H9 (cell line): ENCODE measurements around the gene KIAA0513. TPM values are rescaled to one million over a fixed set of nuclear protein-coding genes. Genes with fewer than 3 reads are reported as not detected.

Experiments used
- DNase-seq: peaks from one replicate; pipeline ENCODE4 v3.0.0-alpha.2; 2017
- H2AFZ ChIP-seq: one replicate; pipeline ENCODE4 v1.6.1; 2013; ENCODE audit warnings: mild to moderate bottlenecking, low read length, control low read depth, moderate library complexity
- H2AK5ac ChIP-seq: 2 replicates; pipeline ENCODE4 v1.6.1; 2013; ENCODE audit warnings: low read length, control low read depth, mixed read lengths; ENCODE audit not compliant: insufficient read length
- H2BK120ac ChIP-seq: one replicate; pipeline ENCODE4 v1.6.1; 2013; ENCODE audit warnings: low read depth, mild to moderate bottlenecking, low read length, control low read depth, inconsistent platforms; ENCODE audit not compliant: poor library complexity, severe bottlenecking
- H2BK12ac ChIP-seq: 2 replicates; pipeline ENCODE4 v1.6.1; 2013; ENCODE audit warnings: low read length, control low read depth, mixed read lengths, low read depth; ENCODE audit not compliant: insufficient read length
- H2BK15ac ChIP-seq: 2 replicates; pipeline ENCODE4 v1.6.1; 2013; ENCODE audit warnings: low read depth, low read length, control low read depth
- H2BK20ac ChIP-seq: one replicate; pipeline ENCODE4 v1.6.1; 2013; ENCODE audit warnings: low read depth, mild to moderate bottlenecking, low read length, control low read depth, inconsistent platforms; ENCODE audit not compliant: poor library complexity, severe bottlenecking
- H2BK5ac ChIP-seq: 2 replicates; pipeline ENCODE4 v1.6.1; 2013; ENCODE audit warnings: low read length, control low read depth, mixed read lengths; ENCODE audit not compliant: insufficient read length
- H3K14ac ChIP-seq: 2 replicates; pipeline ENCODE4 v1.6.1; 2013; ENCODE audit warnings: low read length, control low read depth; ENCODE audit not compliant: insufficient read depth
- H3K18ac ChIP-seq: 2 replicates; pipeline ENCODE4 v1.6.1; 2013; ENCODE audit warnings: low read depth, mild to moderate bottlenecking, mixed read lengths, low read length, control low read depth; ENCODE audit not compliant: insufficient read length
- H3K23ac ChIP-seq: 2 replicates; pipeline ENCODE4 v1.6.1; 2013; ENCODE audit warnings: low read length, control low read depth, mixed read lengths, low read depth; ENCODE audit not compliant: insufficient read length
- H3K23me2 ChIP-seq: 2 replicates; pipeline ENCODE4 v1.6.1; 2013; ENCODE audit warnings: low read depth, mild to moderate bottlenecking, mixed read lengths, low read length, control low read depth; ENCODE audit not compliant: insufficient read length, poor library complexity, severe bottlenecking
- H3K27ac ChIP-seq: 2 replicates; pipeline ENCODE4 v1.5.1; 2013; ENCODE audit warnings: low read length, control low read depth, mixed read lengths, low read depth; ENCODE audit not compliant: insufficient read length
- H3K27me3 ChIP-seq: 2 replicates; pipeline ENCODE4 v1.6.1; 2013; ENCODE audit warnings: low read length, control low read depth, inconsistent platforms; ENCODE audit not compliant: insufficient read depth
- H3K4ac ChIP-seq: 2 replicates; pipeline ENCODE4 v1.6.1; 2013; ENCODE audit warnings: low read depth, mild to moderate bottlenecking, control low read depth, inconsistent platforms, low read length, moderate library complexity
- H3K4me1 ChIP-seq: 2 replicates; pipeline ENCODE4 v1.6.1; 2013; ENCODE audit warnings: low read length, control low read depth, inconsistent platforms; ENCODE audit not compliant: insufficient read depth
- H3K4me2 ChIP-seq: 2 replicates; pipeline ENCODE4 v1.6.1; 2013; ENCODE audit warnings: low read length, control low read depth, mixed read lengths; ENCODE audit not compliant: insufficient read length, insufficient read depth
- H3K56ac ChIP-seq: 2 replicates; pipeline ENCODE4 v1.6.1; 2013; ENCODE audit warnings: low read depth, mild to moderate bottlenecking, mixed read lengths, low read length, control low read depth; ENCODE audit not compliant: insufficient read length
- H3K79me1 ChIP-seq: 2 replicates; pipeline ENCODE4 v1.6.1; 2013; ENCODE audit warnings: low read depth, mild to moderate bottlenecking, moderate library complexity, low read length, control low read depth, inconsistent platforms; ENCODE audit not compliant: insufficient read depth, poor library complexity, severe bottlenecking
- H3K79me2 ChIP-seq: 2 replicates; pipeline ENCODE4 v1.6.1; 2013; ENCODE audit warnings: low read length, control low read depth, inconsistent platforms; ENCODE audit not compliant: insufficient read depth
- H3K9ac ChIP-seq: 2 replicates; pipeline ENCODE4 v1.6.1; 2013; ENCODE audit warnings: low read length, control low read depth, mixed read lengths; ENCODE audit not compliant: insufficient read length; ENCODE audit errors: extremely low read depth
- H3K9me3 ChIP-seq: one replicate; pipeline ENCODE4 v1.6.1; 2013; ENCODE audit warnings: low read depth, low read length, inconsistent platforms; ENCODE audit not compliant: control insufficient read depth
- H3T11ph ChIP-seq: one replicate; pipeline ENCODE4 v1.6.1; 2013; ENCODE audit warnings: mild to moderate bottlenecking, low read length, control low read depth, inconsistent platforms
- H4K20me1 ChIP-seq: one replicate; pipeline ENCODE4 v1.6.1; 2013; ENCODE audit not compliant: control insufficient read depth, insufficient read length, insufficient read depth
- H4K5ac ChIP-seq: 2 replicates; pipeline ENCODE4 v1.6.1; 2013; ENCODE audit warnings: low read depth, mild to moderate bottlenecking, mixed read lengths, low read length, control low read depth; ENCODE audit not compliant: insufficient read length
- H4K8ac ChIP-seq: replicated peaks from 2 replicates; pipeline ENCODE4 v1.6.1; 2013; ENCODE audit warnings: low read length, control low read depth, mixed read lengths, low read depth; ENCODE audit not compliant: insufficient read length
- H4K91ac ChIP-seq: 2 replicates; pipeline ENCODE4 v1.6.1; 2013; ENCODE audit warnings: low read depth, mild to moderate bottlenecking, moderate library complexity, mixed read lengths, low read length, control low read depth; ENCODE audit not compliant: insufficient read length
- H3K27ac Mint-ChIP-seq, 3 experiments: 2 replicates in 2 of 3; 3 replicates in 1 of 3; pipeline ENCODE4 v1.8.0; 2020 to 2021; ENCODE audit warnings: mixed read lengths in 3 of 3, mild to moderate bottlenecking in 1 of 3, moderate library complexity in 1 of 3
- H3K27me3 Mint-ChIP-seq: 2 replicates; pipeline ENCODE4 v1.8.0; 2021; ENCODE audit warnings: low read depth, mild to moderate bottlenecking, moderate library complexity, mixed read lengths
- H3K36me3 Mint-ChIP-seq, 3 experiments: 2 replicates in 2 of 3; 3 replicates in 1 of 3; pipeline ENCODE4 v1.8.0; 2020 to 2021; ENCODE audit warnings: low read depth in 3 of 3, mixed read lengths in 3 of 3; ENCODE audit not compliant: insufficient read depth in 1 of 3
- H3K4me1 Mint-ChIP-seq, 2 experiments: 2 replicates each; pipeline ENCODE4 v1.8.0; 2020; ENCODE audit warnings: mixed read lengths in 2 of 2
- H3K4me3 Mint-ChIP-seq, 2 experiments: 2 replicates in 1 of 2; 3 replicates in 1 of 2; pipeline ENCODE4 v1.8.0; 2020 to 2021; ENCODE audit warnings: mild to moderate bottlenecking in 2 of 2, mixed read lengths in 2 of 2, moderate library complexity in 1 of 2
- H3K9me3 Mint-ChIP-seq, 2 experiments: 2 replicates in 1 of 2; 3 replicates in 1 of 2; pipeline ENCODE4 v1.8.0; 2020; ENCODE audit warnings: mild to moderate bottlenecking in 2 of 2, mixed read lengths in 2 of 2, moderate library complexity in 1 of 2
- WGBS: extraction: QIAGEN DNeasy Blood & Tissue Kit; methylation state at CpG from one replicate; pipeline ENCODE4 v1.1.7; 2013; ENCODE audit warnings: missing lambda C conversion rate, low lambda C conversion rate, mixed read lengths; ENCODE audit not compliant: insufficient read length; ENCODE audit errors: extremely low coverage; 5-methylcytosine and 5-hydroxymethylcytosine counted together
- total RNA-seq: library from RNA; stranded (reverse); gene quantifications from 2 replicates; pipeline ENCODE4 v1.2.1, GENCODE V29; 2021
- TF ChIP-seq, protein P1 (sequence below): fragments of 200-600 bp; sonication (generic); conservative IDR thresholded peaks from 3 replicates; pipeline ENCODE4 v1.8.0; 2021; ENCODE audit warnings: antibody characterized with exemption, mild to moderate bottlenecking

The KIAA0513 gene
- total RNA-seq, 1 experiment from 2014 or later = 4.7 TPM

DNA sequence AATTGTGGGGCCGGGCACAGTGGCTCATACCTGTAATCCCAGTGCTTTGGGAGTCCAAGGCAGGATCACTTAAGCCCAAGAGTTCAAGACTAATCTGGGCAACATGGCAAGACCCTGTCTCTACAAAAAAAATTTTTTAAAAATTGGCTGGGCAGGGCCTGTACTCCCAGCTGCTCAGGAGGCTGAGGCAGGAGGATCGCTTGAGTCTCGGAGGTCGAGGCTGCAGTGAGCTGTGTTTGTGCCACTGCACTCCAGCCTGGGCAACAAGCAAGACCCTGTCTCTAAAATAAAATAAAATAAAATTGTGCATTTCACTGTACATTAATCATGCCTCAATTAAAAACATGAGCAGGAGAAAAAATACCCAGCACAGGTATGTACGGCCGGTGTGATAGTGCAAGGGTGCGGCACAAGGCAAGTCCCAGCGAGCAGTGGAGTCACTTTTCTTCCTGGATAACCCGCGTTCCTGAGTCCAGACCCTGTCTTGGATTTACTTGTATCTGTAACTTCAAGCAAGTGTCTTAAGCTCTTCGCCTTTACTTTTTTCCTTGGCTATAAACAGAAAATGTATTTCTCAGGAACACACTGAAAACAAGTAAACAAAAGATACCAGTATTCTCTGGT, 27.6 kb upstream of the KIAA0513 start:
- Histone ChIP-seq H4K20me1 (peaks cover 4% of the 10 kb centered on the region), H3K4me2 (no peak overlapping the region), H3K27ac (no peak overlapping the region)

More for the DNA sequence above, 27.6 kb upstream of the KIAA0513 start:
- Histone ChIP-seq H3K23me2 (no peaks in the 10 kb centered on the region), H2AK5ac (no peak overlapping the region), H2AFZ (no peak overlapping the region), H4K8ac (no peak overlapping the region), H3K9ac (no peak overlapping the region), H3K4me1 (no peaks in the 10 kb centered on the region), H3K27me3 (no peaks in the 10 kb centered on the region), H3K23ac (no peak overlapping the region), H4K91ac (no peak overlapping the region), H3K79me2 (peaks cover 13% of the 10 kb centered on the region; the same call in 1 of the 2 replicates), H3K79me1 (peaks cover 8% of the 10 kb centered on the region), H2BK20ac (no peak overlapping the region), H2BK5ac (no peak overlapping the region), H3K4ac (no peak overlapping the region), H2BK120ac (no peak overlapping the region), H2BK15ac (no peak overlapping the region), H3K14ac (no peak overlapping the region), H4K5ac (no peak overlapping the region), H2BK12ac (no peak overlapping the region), H3K18ac (no peak overlapping the region), H3K56ac (no peak overlapping the region), H3T11ph (no peak overlapping the region), H3K9me3 (no peaks in the 10 kb centered on the region)
- Mint-ChIP-seq H3K36me3 (peaks cover 11 to 26% (median 24%) of the 10 kb centered on the region in 3 experiments; a peak in 5 of 7 replicates), H3K4me3 (no peak overlapping the region), H3K9me3 (no peaks in the 10 kb centered on the region), H3K27me3 (no peaks in the 10 kb centered on the region), H3K27ac (no peak overlapping the region; a peak in 1 of 7 replicates), H3K4me1 (peaks cover 28 to 29% of the 10 kb centered on the region in 2 experiments)
- WGBS = no CpG with 5 or more reads among the region's 11 CpGs
- no peak for DNase-seq
- TF ChIP-seq, protein P1, sequence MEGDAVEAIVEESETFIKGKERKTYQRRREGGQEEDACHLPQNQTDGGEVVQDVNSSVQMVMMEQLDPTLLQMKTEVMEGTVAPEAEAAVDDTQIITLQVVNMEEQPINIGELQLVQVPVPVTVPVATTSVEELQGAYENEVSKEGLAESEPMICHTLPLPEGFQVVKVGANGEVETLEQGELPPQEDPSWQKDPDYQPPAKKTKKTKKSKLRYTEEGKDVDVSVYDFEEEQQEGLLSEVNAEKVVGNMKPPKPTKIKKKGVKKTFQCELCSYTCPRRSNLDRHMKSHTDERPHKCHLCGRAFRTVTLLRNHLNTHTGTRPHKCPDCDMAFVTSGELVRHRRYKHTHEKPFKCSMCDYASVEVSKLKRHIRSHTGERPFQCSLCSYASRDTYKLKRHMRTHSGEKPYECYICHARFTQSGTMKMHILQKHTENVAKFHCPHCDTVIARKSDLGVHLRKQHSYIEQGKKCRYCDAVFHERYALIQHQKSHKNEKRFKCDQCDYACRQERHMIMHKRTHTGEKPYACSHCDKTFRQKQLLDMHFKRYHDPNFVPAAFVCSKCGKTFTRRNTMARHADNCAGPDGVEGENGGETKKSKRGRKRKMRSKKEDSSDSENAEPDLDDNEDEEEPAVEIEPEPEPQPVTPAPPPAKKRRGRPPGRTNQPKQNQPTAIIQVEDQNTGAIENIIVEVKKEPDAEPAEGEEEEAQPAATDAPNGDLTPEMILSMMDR = no peak
